ENCODE measurements around the gene HHATL. TPM values are rescaled to one million over a fixed set of nuclear protein-coding genes. Genes with fewer than 3 reads are reported as not detected.

The HHATL gene
- total RNA-seq, 4 donors from 2014 or later = 2.3 TPM; not detected in 3

GRCh38 chr3:42653303-42653559 lies 49.4 kb downstream of the HHATL start:
- H3K4me1 ChIP-seq = peaks cover 55% of the 10 kb centered on the region
- H3K4me3 ChIP-seq = peak overlapping the region; percentile 82
- TF ChIP-seq POLR2A (IDR thresholded peaks at IDR 0.05) (no peak), CTCF (IDR thresholded peaks at IDR 0.05) (no peak), EP300 (IDR thresholded peaks at IDR 0.05) (no peak), POLR2AphosphoS5 (IDR thresholded peaks at IDR 0.05) (no peak)
- H3K27me3 ChIP-seq = no peaks in the 10 kb centered on the region
- H3K36me3 ChIP-seq = no peaks in the 10 kb centered on the region
- DNase-seq (ENCODE audit: low spot score in 2 of 2) = no peak
- H3K27ac ChIP-seq = peak overlapping the region; percentile 94
- H3K9me3 ChIP-seq = no peaks in the 10 kb centered on the region
- 45% methylated on average over 2 of the region's 3 CpGs for WGBS

- WGBS = 40% methylated on average over 3 of the region's 7 CpGs
- no peaks in the 10 kb centered on the region for H3K27me3 ChIP-seq
- peak overlapping the region; percentile 82 for H3K4me3 ChIP-seq
- peak overlapping the region; percentile 94 for H3K27ac ChIP-seq
- peaks cover 3% of the 10 kb centered on the region for H3K36me3 ChIP-seq
- peaks cover 55% of the 10 kb centered on the region for H3K4me1 ChIP-seq
- no peaks in the 10 kb centered on the region for H3K9me3 ChIP-seq
- peak; percentile 82 to 84 for DNase-seq (ENCODE audit: low spot score in 2 of 2)
- TF ChIP-seq CTCF (IDR thresholded peaks at IDR 0.05) (no peak), POLR2A (IDR thresholded peaks at IDR 0.05) (no peak), POLR2AphosphoS5 (IDR thresholded peaks at IDR 0.05) (no peak), EP300 (IDR thresholded peaks at IDR 0.05) (no peak)
Observed at GRCh38 chr3:42652611-42653302, 49.8 kb downstream of the HHATL start.

GRCh38 chr3:42652251-42652610 lies 50.4 kb downstream of the HHATL start:
- H3K9me3 ChIP-seq = no peaks in the 10 kb centered on the region
- H3K36me3 ChIP-seq = peaks cover 8% of the 10 kb centered on the region
- WGBS = 60% methylated on average over 1 of the region's 1 CpG
- DNase-seq (ENCODE audit: low spot score in 2 of 2) = no peak
- TF ChIP-seq POLR2AphosphoS5 (IDR thresholded peaks at IDR 0.05) (no peak), EP300 (IDR thresholded peaks at IDR 0.05) (no peak), POLR2A (IDR thresholded peaks at IDR 0.05) (no peak), CTCF (IDR thresholded peaks at IDR 0.05) (no peak)
- H3K4me3 ChIP-seq = peak overlapping the region; percentile 82
- H3K4me1 ChIP-seq = peaks cover 55% of the 10 kb centered on the region
- H3K27ac ChIP-seq = peak overlapping the region; percentile 94
- H3K27me3 ChIP-seq = no peaks in the 10 kb centered on the region

GRCh38 chr3:42651248-42652091 lies 51.1 kb downstream of the HHATL start:
- TF ChIP-seq POLR2AphosphoS5 (IDR thresholded peaks at IDR 0.05) (no peak), EP300 (IDR thresholded peaks at IDR 0.05) (no peak), CTCF (IDR thresholded peaks at IDR 0.05) (no peak), POLR2A (IDR thresholded peaks at IDR 0.05) (no peak)
- no peak overlapping the region for H3K4me3 ChIP-seq
- H3K27ac ChIP-seq = peak overlapping the region; percentile 14
- H3K9me3 ChIP-seq = no peaks in the 10 kb centered on the region
- DNase-seq (ENCODE audit: low spot score in 2 of 2) = no peak
- no peaks in the 10 kb centered on the region for H3K27me3 ChIP-seq
- peaks cover 16% of the 10 kb centered on the region for H3K36me3 ChIP-seq
- H3K4me1 ChIP-seq = peaks cover 51% of the 10 kb centered on the region
- 71% methylated on average over 9 of the region's 9 CpGs for WGBS

- no peak overlapping the region for H3K4me3 ChIP-seq
- H3K9me3 ChIP-seq = no peaks in the 10 kb centered on the region
- H3K27ac ChIP-seq = peak overlapping the region; percentile 10
- TF ChIP-seq POLR2AphosphoS5 (IDR thresholded peaks at IDR 0.05) (no peak), EP300 (IDR thresholded peaks at IDR 0.05) (no peak), POLR2A (IDR thresholded peaks at IDR 0.05) (no peak), CTCF (IDR thresholded peaks at IDR 0.05) (no peak)
- peaks cover 33% of the 10 kb centered on the region for H3K36me3 ChIP-seq
- DNase-seq (ENCODE audit: low spot score in 2 of 2) = no peak
- 89% methylated on average over 3 of the region's 4 CpGs for WGBS
- H3K27me3 ChIP-seq = no peaks in the 10 kb centered on the region
- H3K4me1 ChIP-seq = peaks cover 35% of the 10 kb centered on the region
Observed at GRCh38 chr3:42649783-42650182, 52.8 kb downstream of the HHATL start.

Measured in suprapubic skin (tissue), 4 donors.